Measurements from ENCODE around the gene GNAO1.

GNAO1 gene

GRCh38 chr16:56295739-56296527 is 104.6 kb downstream of the GNAO1 start:
- no peak for TF ChIP-seq CTCF (conservative IDR thresholded peaks at IDR 0.05; ENCODE audit: control insufficient read depth, insufficient read depth, low read depth, low read length)
- no peak for DNase-seq (ENCODE audit: low read depth)
- H3K4me3 ChIP-seq (ENCODE audit: control insufficient read depth, low read depth, low read length): no peak overlapping the region

GRCh38 chr16:56297684-56298083 is 106.4 kb downstream of the GNAO1 start:
- DNase-seq (ENCODE audit: low read depth): no peak
- TF ChIP-seq CTCF (conservative IDR thresholded peaks at IDR 0.05; ENCODE audit: control insufficient read depth, insufficient read depth, low read depth, low read length): no peak
- no peak overlapping the region for H3K4me3 ChIP-seq (ENCODE audit: control insufficient read depth, low read depth, low read length)

- TF ChIP-seq CTCF (conservative IDR thresholded peaks at IDR 0.05; ENCODE audit: control insufficient read depth, insufficient read depth, low read depth, low read length): no peak
- no peak overlapping the region for H3K4me3 ChIP-seq (ENCODE audit: control insufficient read depth, low read depth, low read length)
- no peak for DNase-seq (ENCODE audit: low read depth)
Observed at GRCh38 chr16:56298116-56298515, 106.8 kb downstream of the GNAO1 start.

- no peak for DNase-seq (ENCODE audit: low read depth)
- H3K4me3 ChIP-seq (ENCODE audit: control insufficient read depth, low read depth, low read length): no peak overlapping the region
- TF ChIP-seq CTCF (conservative IDR thresholded peaks at IDR 0.05; ENCODE audit: control insufficient read depth, insufficient read depth, low read depth, low read length): no peak
Observed at GRCh38 chr16:56298948-56299596, 107.8 kb downstream of the GNAO1 start.

GRCh38 chr16:56300242-56300623 is 108.9 kb downstream of the GNAO1 start:
- no peak overlapping the region for H3K4me3 ChIP-seq (ENCODE audit: control insufficient read depth, low read depth, low read length)
- no peak for TF ChIP-seq CTCF (conservative IDR thresholded peaks at IDR 0.05; ENCODE audit: control insufficient read depth, insufficient read depth, low read depth, low read length)
- DNase-seq (ENCODE audit: low read depth): no peak

- peak; percentile 6 for DNase-seq (ENCODE audit: low read depth)
- no peak overlapping the region for H3K4me3 ChIP-seq (ENCODE audit: control insufficient read depth, low read depth, low read length)
- no peak for TF ChIP-seq CTCF (conservative IDR thresholded peaks at IDR 0.05; ENCODE audit: control insufficient read depth, insufficient read depth, low read depth, low read length)
Observed at GRCh38 chr16:56300891-56301850, 109.9 kb downstream of the GNAO1 start.

All from fibroblast of mammary gland (primary cell).